SK-N-SH treated with all-trans-retinoic acid at 6 μM for 48 hours (cell line): ENCODE results near the gene SCG3.

Experiments used
- PPARA ChIP-seq: fragments of 250-450 bp; sonication (Bioruptor Pico); IDR thresholded peaks from 2 replicates; pipeline ENCODE4 v1.5.0; 2020; ENCODE audit warnings: mild to moderate bottlenecking, borderline replicate concordance
- TCF4 ChIP-seq: fragments of 250-450 bp; sonication (Bioruptor Pico); IDR thresholded peaks from 2 replicates; pipeline ENCODE4 v1.8.0; 2021; ENCODE audit warnings: mild to moderate bottlenecking, moderate library complexity, borderline replicate concordance

DNA sequence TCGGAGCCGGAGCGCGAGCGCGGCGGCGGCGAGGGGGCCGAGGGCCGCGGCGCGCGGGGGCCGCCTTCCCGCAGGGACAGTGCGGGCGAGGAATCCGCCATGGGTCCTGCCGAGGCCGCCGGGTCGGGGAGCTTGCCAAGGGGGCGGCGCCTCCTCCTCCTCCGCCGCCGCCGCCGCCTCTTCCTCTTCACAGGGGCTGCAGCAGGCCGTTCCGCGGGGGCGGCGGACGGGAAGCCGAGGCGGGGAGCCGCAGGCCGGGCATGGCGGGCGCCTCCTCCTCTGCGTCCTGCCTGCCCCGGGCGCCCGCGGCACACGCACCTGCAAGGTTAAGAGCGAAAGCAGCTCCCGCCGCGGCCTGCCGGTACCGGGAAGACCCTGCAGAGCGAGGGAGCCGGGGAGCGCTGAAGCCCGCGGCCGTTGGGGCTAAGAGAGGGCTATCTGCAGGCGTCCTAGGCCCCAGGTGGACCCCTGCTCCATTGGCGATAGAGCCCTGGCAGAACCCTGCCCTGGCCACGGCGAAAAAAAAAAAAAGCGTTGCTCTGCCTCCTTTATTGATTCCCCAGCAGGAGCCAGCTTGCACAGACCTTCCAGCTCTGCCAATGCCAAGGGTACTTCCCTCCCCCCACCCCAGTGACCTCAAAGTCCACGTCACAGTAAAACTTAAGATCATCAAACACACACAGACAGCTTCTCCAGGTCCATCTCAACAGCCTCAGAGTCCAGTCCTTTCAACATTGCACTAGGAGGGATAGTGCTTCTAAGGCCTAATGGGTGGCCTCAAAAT lies 56.4 kb downstream of the SCG3 start, which contains the start of gene LYSMD2:
- TF ChIP-seq TCF4 (CRISPR knock-in tag) = no peak
- no peak for TF ChIP-seq PPARA (CRISPR knock-in tag)
